SU-DHL-6 (cell line): ENCODE data around the gene WNT8A.

ENCODE experiments used
- H2AFZ ChIP-seq: fragments of 200-600 bp; sonication (generic); 2 replicates; pipeline ENCODE4 v1.6.1; 2014; ENCODE audit warnings: low read depth, mild to moderate bottlenecking, moderate library complexity, mixed read lengths, antibody characterized with exemption, low read length; ENCODE audit not compliant: severe bottlenecking
- H3F3A ChIP-seq: fragments of 200-600 bp; shearing (Covaris generic); 2 replicates; pipeline ENCODE4 v1.6.0; 2016; ENCODE audit warnings: antibody characterized with exemption, mild to moderate bottlenecking; ENCODE audit not compliant: insufficient read depth
- H3K27ac ChIP-seq: fragments of 200-600 bp; sonication (generic); 2 replicates; pipeline ENCODE4 v1.5.1; 2016; ENCODE audit warnings: low read depth, mild to moderate bottlenecking, low read length, moderate library complexity, mixed read lengths
- H3K27me3 ChIP-seq: fragments of 200-600 bp; sonication (generic), shearing (Covaris generic); 2 replicates; pipeline ENCODE4 v1.6.0; 2014; ENCODE audit warnings: mild to moderate bottlenecking, low read length
- H3K36me3 ChIP-seq: fragments of 200-600 bp; sonication (generic); 2 replicates; pipeline ENCODE4 v1.6.1; 2014; ENCODE audit warnings: mild to moderate bottlenecking, low read length, mixed read lengths
- H3K4me2 ChIP-seq: fragments of 300-600, 200-600 bp; shearing (Covaris generic), sonication (generic); 2 replicates; pipeline ENCODE4 v1.6.0; 2014; ENCODE audit warnings: low read length, low read depth, mild to moderate bottlenecking; ENCODE audit not compliant: poor library complexity, severe bottlenecking
- H3K4me3 ChIP-seq: fragments of 200-600 bp; sonication (generic); 2 replicates; pipeline ENCODE4 v1.5.1; 2014; ENCODE audit warnings: antibody characterized with exemption, low read length, mild to moderate bottlenecking, mixed read lengths; ENCODE audit not compliant: insufficient read depth, poor library complexity, severe bottlenecking
- H3K79me2 ChIP-seq: fragments of 200-600 bp; sonication (generic); 2 replicates; pipeline ENCODE4 v1.6.1; 2014; ENCODE audit warnings: mild to moderate bottlenecking, low read length, moderate library complexity; ENCODE audit not compliant: insufficient read depth
- H3K9ac ChIP-seq: fragments of 200-600 bp; sonication (generic); 2 replicates; pipeline ENCODE4 v1.7.0; 2014; ENCODE audit warnings: mild to moderate bottlenecking, low read length
- H3K9me2 ChIP-seq: fragments of 200-600 bp; sonication (generic); replicated peaks from 2 replicates; pipeline ENCODE4 v1.6.1; 2014; ENCODE audit warnings: low read length; ENCODE audit not compliant: insufficient read depth
- H3K9me3 ChIP-seq: fragments of 200-600 bp; sonication (generic); 2 replicates; pipeline ENCODE4 v1.6.1; 2014; ENCODE audit warnings: low read length, mixed read lengths; ENCODE audit not compliant: insufficient read depth
- H4K20me1 ChIP-seq: fragments of 200-600 bp; sonication (generic); 2 replicates; pipeline ENCODE4 v1.6.1; 2014; ENCODE audit warnings: low read depth, mild to moderate bottlenecking, antibody characterized with exemption, low read length, moderate library complexity, mixed read lengths
- CTCF ChIP-seq: fragments of 200-600 bp; sonication (generic); IDR thresholded peaks from one replicate; pipeline ENCODE4 v1.5.1; 2017; ENCODE audit warnings: antibody characterized with exemption, mild to moderate bottlenecking, low read length, moderate library complexity; ENCODE audit not compliant: insufficient read depth, poor library complexity, severe bottlenecking
- EZH2phosphoT487 ChIP-seq: fragments of 200-600 bp; sonication (generic), shearing (Covaris generic); conservative IDR thresholded peaks from 2 replicates; pipeline ENCODE4 v1.6.1; 2018; ENCODE audit warnings: mild to moderate bottlenecking, antibody characterized with exemption, low read length, moderate library complexity, mixed read lengths

The WNT8A gene

GRCh38 chr5:138129347-138129746 is 45.5 kb downstream of the WNT8A start:
- Histone ChIP-seq H3K79me2 (no peaks in the 10 kb centered on the region), H3K27ac (no peak overlapping the region), H3K9me3 (no peaks in the 10 kb centered on the region), H3K4me3 (no peak overlapping the region), H3K4me2 (no peak overlapping the region), H3K27me3 (no peaks in the 10 kb centered on the region), H3K9ac (no peak overlapping the region), H4K20me1 (no peaks in the 10 kb centered on the region), H3K36me3 (no peaks in the 10 kb centered on the region), H3K9me2 (no peaks in the 10 kb centered on the region), H3F3A (no peaks in the 10 kb centered on the region), H2AFZ (no peak overlapping the region)
- TF ChIP-seq EZH2phosphoT487 (no peak), CTCF (no peak)

GRCh38 chr5:138132543-138132942 is 48.7 kb downstream of the WNT8A start:
- H3K36me3 ChIP-seq, result no peaks in the 10 kb centered on the region
- no peaks in the 10 kb centered on the region for H3K9me2 ChIP-seq
- H2AFZ ChIP-seq, result peak overlapping the region; percentile 93
- H3F3A ChIP-seq, result no peaks in the 10 kb centered on the region
- no peak overlapping the region for H3K27ac ChIP-seq
- peak overlapping the region; percentile 69 for H3K4me2 ChIP-seq
- peak overlapping the region; percentile 21 for H3K4me3 ChIP-seq
- no peaks in the 10 kb centered on the region for H4K20me1 ChIP-seq
- no peaks in the 10 kb centered on the region for H3K27me3 ChIP-seq
- H3K9ac ChIP-seq, result peak overlapping the region; percentile 28; the same call in 1 of the 2 replicates
- TF ChIP-seq EZH2phosphoT487 (no peak), CTCF (no peak)
- H3K9me3 ChIP-seq, result no peaks in the 10 kb centered on the region
- H3K79me2 ChIP-seq, result no peaks in the 10 kb centered on the region

GRCh38 chr5:138138949-138139780 is 55.3 kb downstream of the WNT8A start, which contains the start of gene NME5:
TSS of gene NME5 (minus strand) at chr5:138139428. CDS start at chr5:138138780, 648 bp downstream.
- Histone ChIP-seq H3F3A (no peaks in the 10 kb centered on the region), H3K27ac (no peak within 1 kb of the TSS), H3K9me2 (no peaks in the 10 kb centered on the region), H3K9ac (no peak within 1 kb of the TSS), H3K9me3 (no peaks in the 10 kb centered on the region), H4K20me1 (no peaks in the 10 kb centered on the region), H3K4me2 (no peak within 1 kb of the TSS), H3K79me2 (no peaks in the 10 kb centered on the region), H2AFZ (no peak within 1 kb of the TSS), H3K4me3 (no peak within 1 kb of the TSS), H3K36me3 (no peaks in the 10 kb centered on the region), H3K27me3 (no peaks in the 10 kb centered on the region)
- TF ChIP-seq CTCF, result no peak
- TF ChIP-seq EZH2phosphoT487, result no peak
